ENCODE data around the gene RTKN.
"Not testable (repeated sequence)": the region's sequence is repeated elsewhere in the genome, so short reads cannot be mapped to it uniquely, and the experiment has no call there.

RTKN gene

DNA sequence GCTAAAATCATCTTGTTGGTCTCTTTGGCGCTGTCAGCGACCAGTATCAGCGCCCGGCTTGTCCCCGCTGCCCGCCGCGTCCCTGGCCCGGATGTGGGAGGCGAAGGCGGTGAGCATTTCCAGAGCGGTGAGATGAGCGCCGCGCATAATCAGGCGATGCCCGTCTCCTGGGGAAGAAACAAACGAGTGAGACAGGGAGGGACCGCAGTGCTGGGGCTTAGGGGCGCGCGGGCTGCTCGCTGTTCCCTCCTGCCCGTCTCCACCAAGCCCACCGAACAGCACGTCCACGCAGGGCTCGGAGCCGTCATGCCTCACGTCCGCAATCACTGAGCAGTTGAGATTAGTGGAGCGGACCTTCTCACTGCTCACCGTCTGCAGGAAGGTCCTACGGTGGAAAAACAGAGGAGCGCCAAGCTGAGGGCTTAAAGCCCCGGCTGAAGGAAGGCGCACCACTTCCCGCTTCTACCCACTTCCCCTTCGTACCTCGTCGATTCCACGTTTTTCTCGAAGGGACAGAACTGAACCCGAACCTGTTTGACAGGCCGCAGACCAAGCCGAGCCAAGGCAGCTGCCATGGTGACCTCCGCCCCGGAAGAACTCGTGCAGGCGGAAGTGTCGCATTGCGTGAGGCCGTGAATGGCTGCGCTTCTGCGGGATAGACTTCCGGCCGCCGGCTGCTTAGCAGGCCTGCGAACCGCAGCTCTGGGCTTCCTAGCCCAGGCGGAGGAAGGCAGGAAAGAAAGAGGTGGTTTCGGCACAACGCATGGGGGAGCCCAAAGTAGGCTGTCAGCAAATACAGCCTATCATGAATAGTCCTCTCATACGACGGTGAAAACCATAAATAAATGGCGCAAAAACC, 30.6 kb upstream of the RTKN start, which contains the start of gene MRPL53:
Gene MRPL53, minus strand, starts transcription at position 595 of the 859 bp plus-strand sequence. Its CDS starts 20 bp downstream, at position 575.
- ChIA-PET POLR2A (interaction anchor here (0.8 to 2.3 kb wide), 3 partner anchors 10 to 66 kb away, joined by 3 to 8 read pairs (median 4); partner anchors contain the start of genes CCDC142, TTC31 and WBP1), CTCF (interaction anchor here (1.0 to 4.1 kb wide), 6 partner anchors 10 to 114 kb away, joined by 3 to 27 read pairs (median 14); partner anchors contain the start of genes CCDC142, INO80B, TTC31 and WBP1)
- peak; percentile 88 for DNase-seq (ENCODE audit: extremely low spot score)
- TF ChIP-seq, protein P1, sequence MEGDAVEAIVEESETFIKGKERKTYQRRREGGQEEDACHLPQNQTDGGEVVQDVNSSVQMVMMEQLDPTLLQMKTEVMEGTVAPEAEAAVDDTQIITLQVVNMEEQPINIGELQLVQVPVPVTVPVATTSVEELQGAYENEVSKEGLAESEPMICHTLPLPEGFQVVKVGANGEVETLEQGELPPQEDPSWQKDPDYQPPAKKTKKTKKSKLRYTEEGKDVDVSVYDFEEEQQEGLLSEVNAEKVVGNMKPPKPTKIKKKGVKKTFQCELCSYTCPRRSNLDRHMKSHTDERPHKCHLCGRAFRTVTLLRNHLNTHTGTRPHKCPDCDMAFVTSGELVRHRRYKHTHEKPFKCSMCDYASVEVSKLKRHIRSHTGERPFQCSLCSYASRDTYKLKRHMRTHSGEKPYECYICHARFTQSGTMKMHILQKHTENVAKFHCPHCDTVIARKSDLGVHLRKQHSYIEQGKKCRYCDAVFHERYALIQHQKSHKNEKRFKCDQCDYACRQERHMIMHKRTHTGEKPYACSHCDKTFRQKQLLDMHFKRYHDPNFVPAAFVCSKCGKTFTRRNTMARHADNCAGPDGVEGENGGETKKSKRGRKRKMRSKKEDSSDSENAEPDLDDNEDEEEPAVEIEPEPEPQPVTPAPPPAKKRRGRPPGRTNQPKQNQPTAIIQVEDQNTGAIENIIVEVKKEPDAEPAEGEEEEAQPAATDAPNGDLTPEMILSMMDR (IDR thresholded peaks at IDR 0.05; ENCODE audit: control extremely low read depth, extremely low read depth, low read depth, missing control alignments) = no peak

DNA sequence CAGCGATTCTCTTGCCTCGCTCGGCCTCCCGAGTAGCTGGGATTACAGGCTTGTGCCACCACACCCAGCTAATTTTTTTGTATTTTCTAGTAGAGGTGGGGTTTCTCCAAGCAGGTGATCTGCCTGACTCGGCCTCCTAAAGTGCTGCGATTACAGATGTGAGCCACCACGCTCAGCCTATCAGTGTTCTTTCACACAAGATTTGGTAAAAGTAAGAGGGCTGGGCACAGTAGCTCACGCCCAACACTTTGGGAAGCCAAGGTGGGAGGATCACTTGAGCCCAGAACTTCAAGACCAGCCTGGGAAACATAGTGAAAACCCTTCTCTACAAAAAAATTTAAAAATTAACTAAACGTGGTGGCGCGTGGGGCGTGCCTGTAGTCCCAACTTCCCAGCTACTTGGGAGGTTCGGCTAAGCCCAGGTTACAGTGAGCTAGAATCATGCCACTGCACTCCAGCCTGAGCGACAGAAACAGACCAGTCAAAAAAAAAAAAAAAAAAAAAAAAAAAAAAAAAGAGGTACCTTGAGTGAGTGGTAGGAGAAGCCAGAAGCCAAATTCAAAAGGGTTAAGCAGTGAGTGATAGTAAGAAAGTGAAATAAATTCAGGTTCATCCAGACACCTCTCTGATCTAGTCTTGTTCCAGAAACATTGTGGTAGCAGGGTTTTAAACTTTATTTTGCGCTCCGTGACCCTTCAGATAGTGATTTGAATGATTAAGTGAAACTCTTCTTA, 29.8 kb upstream of the RTKN start:
- TF ChIP-seq, protein P1 (IDR thresholded peaks at IDR 0.05; ENCODE audit: control extremely low read depth, extremely low read depth, low read depth, missing control alignments) = no peak
- no peak for DNase-seq (ENCODE audit: extremely low spot score)
- ChIA-PET POLR2A (interaction anchor here (0.6 to 2.3 kb wide), 3 partner anchors 11 to 178 kb away, joined by 4 to 8 read pairs (median 6); partner anchors contain the start of genes CCDC142, TTC31 and WBP1), CTCF (interaction anchor here (1.8 to 3.5 kb wide), 3 partner anchors 11 to 115 kb away, joined by 4 to 27 read pairs (median 24); partner anchors contain the start of genes CCDC142 and TTC31)

GRCh38 chr2:74470742-74471141, 29.0 kb upstream of the RTKN start:
- DNase-seq (ENCODE audit: extremely low spot score); CTCF ChIA-PET: not testable (repeated sequence)
- POLR2A ChIA-PET = interaction anchor here (2.3 kb wide), 1 partner anchor 12 kb away, joined by 8 read pairs; the partner anchor contains the start of gene WBP1

GRCh38 chr2:74464406-74464805, 22.7 kb upstream of the RTKN start:
- ChIA-PET POLR2A (no interaction called here), CTCF (interaction anchor here (1.0 to 2.2 kb wide), 5 partner anchors 10 to 18 kb away, joined by 3 to 12 read pairs (median 3); partner anchors contain the start of genes CCDC142, INO80B and TTC31)
- TF ChIP-seq, protein P1 (IDR thresholded peaks at IDR 0.05; ENCODE audit: control extremely low read depth, extremely low read depth, low read depth, missing control alignments) = no peak

DNA sequence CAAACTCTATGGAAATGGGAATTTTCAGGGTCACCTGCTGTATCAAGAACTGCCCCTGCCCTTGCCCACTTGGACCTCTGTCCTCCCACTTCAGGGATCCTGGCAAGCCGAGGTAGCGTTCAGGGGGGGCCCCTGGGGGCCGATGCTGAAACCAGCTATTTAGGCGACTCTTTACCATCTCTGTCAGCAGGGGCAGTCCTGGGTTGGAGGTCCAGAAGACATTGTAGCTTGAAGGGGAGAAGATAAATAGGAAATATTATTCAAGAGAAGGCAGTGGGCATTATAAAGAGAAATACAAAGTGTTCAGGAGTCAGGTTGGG, 21.0 kb upstream of the RTKN start:
- POLR2A ChIA-PET = no interaction called here
- CTCF ChIA-PET = interaction anchor here (2.3 kb wide), 1 partner anchor 15 kb away, joined by 4 read pairs; no protein-coding TSS in a partner anchor
- TF ChIP-seq, protein P1 (IDR thresholded peaks at IDR 0.05; ENCODE audit: control extremely low read depth, extremely low read depth, low read depth, missing control alignments) = no peak
- DNase-seq (ENCODE audit: extremely low spot score) = no peak

More at GRCh38 chr2:74464406-74464805, 22.7 kb upstream of the RTKN start:
- no peak for DNase-seq (ENCODE audit: extremely low spot score)

GRCh38 chr2:74462054-74462785, 20.5 kb upstream of the RTKN start:
- ChIA-PET CTCF (interaction anchor here (1.2 to 2.3 kb wide), 4 partner anchors 14 to 125 kb away, joined by 3 to 4 read pairs (median 4); no protein-coding TSS in a partner anchor), POLR2A (no interaction called here)
- no peak for DNase-seq (ENCODE audit: extremely low spot score)
- TF ChIP-seq, protein P1 (IDR thresholded peaks at IDR 0.05; ENCODE audit: control extremely low read depth, extremely low read depth, low read depth, missing control alignments) = no peak

All from GM10248 (cell line).